GM12878 (cell line): ENCODE results near the gene SLCO3A1. TPM values are rescaled to one million over a fixed set of nuclear protein-coding genes. Genes with fewer than 3 reads are reported as not detected.

Source experiments
- ATAC-seq: fragments of 200-7000 bp; cut with Tn5 transposase; 3 replicates; pipeline ENCODE4 v1.9.1; 2020; ENCODE audit warnings: mild to moderate bottlenecking, moderate library complexity
- BruUV-seq: library from RNA; stranded (reverse); fragments of 400-500 nt; replicated peaks from 2 replicates; lab custom pipeline; 2021; lab: Mats Ljungman, UMichigan
- CTCF ChIA-PET: fragments of 300-600 bp; sonication (Branson Sonifier 250); formaldehyde crosslinking; extraction: SDS; loops from one replicate; lab custom pipeline; 2021; ENCODE audit warnings: inconsistent platforms; lab: Yijun Ruan, JAX
- POLR2A ChIA-PET: fragments of 350-600 bp; formaldehyde crosslinking; extraction: SDS; loops from one replicate; lab custom pipeline; 2021; ENCODE audit warnings: inconsistent platforms; lab: Charles Lee
- RAD21 ChIA-PET: fragments of 300-600 bp; sonication (Branson Sonifier 250); formaldehyde crosslinking; loops from one replicate; lab custom pipeline; 2023; ENCODE audit warnings: antibody characterized with exemption; ENCODE audit not compliant: unreplicated experiment; lab: Charles Lee
- SMC1A ChIA-PET: fragments of 300-600 bp; sonication (Branson Sonifier 250); formaldehyde crosslinking; loops from one replicate; lab custom pipeline; 2023; ENCODE audit not compliant: unreplicated experiment, uncharacterized antibody; lab: Charles Lee
- DNase-seq: peaks from one replicate; pipeline ENCODE4 v3.0.0-alpha.2; 2011; ENCODE audit warnings: low read depth, low spot score
- FAIRE-seq: peaks from 3 replicates; lab custom pipeline; 2011; peaks lifted over from hg19 to GRCh38; lab: Jason Lieb, UNC
- H2AFZ ChIP-seq: 2 replicates; pipeline ENCODE4 v1.6.0; 2011; ENCODE audit warnings: low read depth, low read length, control low read depth; ENCODE audit not compliant: control insufficient read depth
- H3K27ac ChIP-seq: 2 replicates; pipeline ENCODE4 v1.5.1; 2011; ENCODE audit warnings: control low read depth; ENCODE audit not compliant: control insufficient read depth, insufficient read depth
- H3K27me3 ChIP-seq, 2 experiments: replicated peaks in 1 of 2; 2 replicates each; pipeline versions ENCODE4 v1.6.0 to v1.6.1; 2011; ENCODE audit warnings: low read length in 1 of 2; ENCODE audit not compliant: control insufficient read depth in 2 of 2, insufficient read depth in 2 of 2
- H3K36me3 ChIP-seq, 2 experiments: 2 replicates each; pipeline ENCODE4 v1.5.1; 2011; ENCODE audit warnings: low read length in 1 of 2; ENCODE audit not compliant: control insufficient read depth in 2 of 2, insufficient read depth in 2 of 2
- H3K4me1 ChIP-seq: 2 replicates; pipeline ENCODE4 v1.6.1; 2011; ENCODE audit warnings: mild to moderate bottlenecking, low read length, moderate library complexity, mixed read lengths; ENCODE audit not compliant: control insufficient read depth, insufficient read depth
- H3K4me2 ChIP-seq: 2 replicates; pipeline ENCODE4 v1.6.0; 2011; ENCODE audit warnings: control low read depth; ENCODE audit not compliant: control insufficient read depth, insufficient read depth
- H3K4me3 ChIP-seq: fragments of 200-600 bp; sonication (generic); 2 replicates; pipeline ENCODE4 v1.5.1; 2016
- H3K79me2 ChIP-seq: 2 replicates; pipeline ENCODE4 v1.6.0; 2011; ENCODE audit warnings: low read length; ENCODE audit not compliant: control insufficient read depth, insufficient read depth
- H3K9ac ChIP-seq: 2 replicates; pipeline ENCODE4 v1.8.0; 2011; ENCODE audit warnings: low read length, control low read depth, mixed read lengths; ENCODE audit not compliant: control insufficient read depth, insufficient read depth
- H3K9me3 ChIP-seq: replicated peaks from 3 replicates; pipeline ENCODE4 v1.5.1; 2011; ENCODE audit warnings: mild to moderate bottlenecking, low read length; ENCODE audit not compliant: control insufficient read depth, insufficient read depth
- H4K20me1 ChIP-seq: 2 replicates; pipeline ENCODE4 v1.6.0; 2011; ENCODE audit not compliant: control insufficient read depth, insufficient read depth
- ASH2L ChIP-seq: fragments of 300-600, 200-600 bp; sonication (generic); IDR thresholded peaks from 2 replicates; pipeline ENCODE4 v1.6.1; 2017; ENCODE audit warnings: low read depth, mild to moderate bottlenecking, borderline replicate concordance
- FOS ChIP-seq: IDR thresholded peaks from 3 replicates; pipeline ENCODE4 v1.6.1; 2011; ENCODE audit warnings: borderline replicate concordance; ENCODE audit not compliant: insufficient read length; ENCODE audit errors: extremely low read depth
- MEF2B ChIP-seq: fragments of 450-650 bp; IDR thresholded peaks from 2 replicates; pipeline ENCODE4 v1.6.1; 2018; ENCODE audit warnings: mild to moderate bottlenecking, moderate library complexity; ENCODE audit not compliant: partially characterized antibody, poor library complexity, severe bottlenecking
- MTA3 ChIP-seq: IDR thresholded peaks from 2 replicates; pipeline ENCODE4 v1.6.1; 2012; ENCODE audit warnings: low read length, inconsistent platforms, borderline replicate concordance
- NFIC ChIP-seq: IDR thresholded peaks from 2 replicates; pipeline ENCODE4 v1.6.1; 2012; ENCODE audit warnings: low read depth, mild to moderate bottlenecking, inconsistent platforms, low read length, moderate library complexity
- PAX8 ChIP-seq: fragments of 450-650 bp; IDR thresholded peaks from 2 replicates; pipeline ENCODE4 v1.6.1; 2017; ENCODE audit warnings: mild to moderate bottlenecking, moderate library complexity
- PKNOX1 ChIP-seq: fragments of 450-650 bp; IDR thresholded peaks from 2 replicates; pipeline ENCODE4 v1.6.1; 2016; ENCODE audit warnings: mild to moderate bottlenecking
- PRDM15 ChIP-seq: fragments of 450-650 bp; formaldehyde crosslinking; IDR thresholded peaks from 2 replicates; pipeline ENCODE4 v1.4.0; 2020; ENCODE audit warnings: mild to moderate bottlenecking, moderate library complexity
- RUNX3 ChIP-seq: IDR thresholded peaks from 2 replicates; pipeline ENCODE4 v1.6.1; 2012; ENCODE audit warnings: low read length, inconsistent platforms
- ZBTB11 ChIP-seq: fragments of 450-650 bp; formaldehyde crosslinking; IDR thresholded peaks from 2 replicates; pipeline ENCODE4 v1.5.0; 2022; ENCODE audit warnings: mild to moderate bottlenecking, missing genetic modification characterization
- ZNF207 ChIP-seq: fragments of 450-650 bp; IDR thresholded peaks from 2 replicates; pipeline ENCODE4 v1.6.1; 2014; ENCODE audit warnings: antibody characterized with exemption, mild to moderate bottlenecking, borderline replicate concordance
- WGBS: methylation state at CpG from one replicate; pipeline ENCODE4 v1.1.6; 2016; ENCODE audit warnings: low lambda C conversion rate; ENCODE audit not compliant: insufficient replicate concordance, insufficient coverage; ENCODE audit errors: missing lambda C conversion rate; 5-methylcytosine and 5-hydroxymethylcytosine counted together
- in situ Hi-C: fragments of 300-500 bp; cut with MboI; formaldehyde crosslinking; loops from 9 replicates; pipeline ENCODE4 v1.14.3; 2018; ENCODE audit warnings: mixed read lengths
- intact Hi-C: fragments of 100-400 bp; cut with micrococcal nuclease; formaldehyde crosslinking; loops from one replicate; pipeline ENCODE4 v1.14.2; 2022; ENCODE audit not compliant: unreplicated experiment
- polyA plus RNA-seq, 11 experiments: library from polyadenylated mRNA; depleted of rRNA in 4 of 11; unstranded in 6 of 11; stranded (reverse) in 5 of 11; fragments of >200 nt; fragmentation: Nextera tagmentation in 4 of 11; fragmentation: Illumina TruSeq in 1 of 11; extraction: Ambion mirVana in 4 of 11; extraction: Trizol in 1 of 11; gene quantifications; 1 replicate in 1 of 11; 2 replicates in 10 of 11; pipeline versions ENCODE4 v1.2.1 to v1.2.3, GENCODE V29; 2011 to 2016; ENCODE audit warnings: inconsistent platforms in 2 of 11, missing spikeins in 2 of 11, low read depth in 1 of 11
- total RNA-seq, 4 experiments: library from RNA; depleted of rRNA in 3 of 4; stranded (reverse); fragments of >200 nt in 3 of 4; fragmentation: Illumina TruSeq in 1 of 4; extraction: Trizol in 1 of 4; gene quantifications; 2 replicates each; pipeline versions ENCODE4 v1.2.1 to v1.2.3, GENCODE V29; 2013 to 2021

Gene SLCO3A1
- total and polyA plus RNA-seq, 10 of the 15 experiments (the other 5 are each of a cell fraction or from before 2014, with no cell fraction given): 0.05 to 5.9 (median 0.31) TPM

- no peak for TF ChIP-seq PRDM15
Observed at GRCh38 chr15:92163641-92164040, 310.1 kb downstream of the SLCO3A1 start (continued).

GRCh38 chr15:92164327-92165000 lies 311.0 kb downstream of the SLCO3A1 start:
- ChIA-PET RAD21 (no interaction called here), POLR2A (no interaction called here), CTCF (no interaction called here), SMC1A (no interaction called here)
- BruUV-seq: no TSS peak
- Histone ChIP-seq H3K27ac (no peak overlapping the region), H4K20me1 (no peaks in the 10 kb centered on the region), H3K9ac (no peak overlapping the region), H3K4me1 (peaks cover 19% of the 10 kb centered on the region)
- FAIRE-seq (no peak), DNase-seq (no peak)
- TF ChIP-seq FOS: no peak
- no peak for TF ChIP-seq MEF2B
- no peak for TF ChIP-seq MTA3
- no peak for TF ChIP-seq ZBTB11 (CRISPR knock-in tag)
- no peak for TF ChIP-seq RUNX3
- no peak for TF ChIP-seq PAX8
- TF ChIP-seq ZNF207: no peak
- TF ChIP-seq ASH2L: no peak
- no peak for TF ChIP-seq PKNOX1
- TF ChIP-seq NFIC: no peak
- TF ChIP-seq, all 136 proteins: peak for 0
- no peaks in the 10 kb centered on the region for H3K79me2 ChIP-seq
- no peaks in the 10 kb centered on the region for H3K9me3 ChIP-seq
- WGBS: 71% methylated on average over 10 of the region's 10 CpGs
- no peak overlapping the region for H3K4me2 ChIP-seq
- intact Hi-C loops (no loop called here), in situ Hi-C loops (no loop called here)
- H3K27me3 ChIP-seq: no peaks in the 10 kb centered on the region
- H2AFZ ChIP-seq: no peak overlapping the region
- ATAC-seq: no peak
- no peaks in the 10 kb centered on the region for H3K36me3 ChIP-seq
- H3K4me3 ChIP-seq: no peak overlapping the region
